ENCODE data around the gene CFAP107.
"Not testable (repeated sequence)": the region's sequence is repeated elsewhere in the genome, so short reads cannot be mapped to it uniquely, and the experiment has no call there.

The CFAP107 gene, protein sequence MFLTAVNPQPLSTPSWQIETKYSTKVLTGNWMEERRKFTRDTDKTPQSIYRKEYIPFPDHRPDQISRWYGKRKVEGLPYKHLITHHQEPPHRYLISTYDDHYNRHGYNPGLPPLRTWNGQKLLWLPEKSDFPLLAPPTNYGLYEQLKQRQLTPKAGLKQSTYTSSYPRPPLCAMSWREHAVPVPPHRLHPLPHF

GRCh38 chr1:12745992-12746323, at the start of gene CFAP107:
Gene CFAP107 (plus strand): TSS chr1:12746200. CDS start chr1:12746431, 231 bp downstream.
- DNase-seq, result no peak

DNA sequence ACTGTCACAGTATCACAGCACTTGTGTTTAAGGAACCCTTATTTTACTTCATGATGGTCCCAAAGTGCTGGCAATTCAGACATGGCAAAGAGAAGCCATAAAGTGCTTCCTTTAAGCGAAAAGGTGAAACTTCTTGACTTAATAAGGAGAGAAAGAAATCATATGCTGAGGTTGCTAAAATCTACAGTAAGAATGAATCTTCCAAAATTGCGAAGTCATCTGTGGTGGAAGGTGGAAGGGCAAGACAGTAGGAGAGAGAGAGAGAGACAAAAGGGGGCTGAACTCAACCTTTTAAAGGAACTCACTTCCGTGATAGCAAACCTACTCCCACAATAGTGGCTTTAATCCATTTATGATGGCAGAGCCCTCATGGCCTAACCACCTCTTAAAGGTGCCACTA, 49.3 kb upstream of the CFAP107 start:
- no peak for DNase-seq

DNA sequence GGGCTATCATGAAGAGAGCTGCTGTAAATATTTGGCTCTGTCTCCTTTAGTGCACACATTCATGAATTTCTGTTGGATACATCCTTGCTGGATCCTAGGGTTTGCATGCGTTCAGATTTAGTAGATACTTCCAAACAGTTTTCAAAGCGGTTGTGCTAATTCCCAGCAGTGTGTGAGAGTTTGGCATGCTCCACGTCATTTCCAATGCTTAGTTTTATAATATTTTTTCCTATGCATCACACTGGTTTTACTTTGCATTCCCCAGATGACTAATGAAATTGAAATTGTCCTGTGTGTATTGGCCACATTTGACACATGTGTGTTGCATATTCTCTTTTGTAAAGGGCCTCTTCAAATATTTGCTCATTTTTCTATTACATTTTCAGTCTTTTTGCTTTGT, 48.6 kb upstream of the CFAP107 start:
- DNase-seq, result no peak

- DNase-seq, result no peak
Observed at GRCh38 chr1:12703821-12704451, 42.1 kb upstream of the CFAP107 start.

DNA sequence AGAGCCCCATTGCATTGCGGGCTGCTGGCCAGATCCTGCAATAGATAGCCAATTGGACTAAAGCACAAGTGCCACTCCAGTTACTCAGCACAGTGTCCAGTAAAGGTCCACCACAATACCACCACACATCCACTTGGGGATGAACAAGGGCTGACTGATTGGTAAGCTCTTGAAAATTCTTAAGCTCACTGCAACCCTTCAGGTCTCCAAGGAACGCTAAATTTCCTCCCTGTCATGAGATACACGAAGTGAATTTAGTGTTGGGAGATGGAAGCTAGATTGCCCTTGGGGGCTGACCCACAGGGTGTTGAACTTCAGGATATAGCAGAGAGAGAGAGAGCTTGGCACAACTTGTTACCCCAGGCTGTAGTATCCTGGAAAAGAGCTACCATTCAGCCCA, 39.9 kb upstream of the CFAP107 start:
- no peak for DNase-seq

DNA sequence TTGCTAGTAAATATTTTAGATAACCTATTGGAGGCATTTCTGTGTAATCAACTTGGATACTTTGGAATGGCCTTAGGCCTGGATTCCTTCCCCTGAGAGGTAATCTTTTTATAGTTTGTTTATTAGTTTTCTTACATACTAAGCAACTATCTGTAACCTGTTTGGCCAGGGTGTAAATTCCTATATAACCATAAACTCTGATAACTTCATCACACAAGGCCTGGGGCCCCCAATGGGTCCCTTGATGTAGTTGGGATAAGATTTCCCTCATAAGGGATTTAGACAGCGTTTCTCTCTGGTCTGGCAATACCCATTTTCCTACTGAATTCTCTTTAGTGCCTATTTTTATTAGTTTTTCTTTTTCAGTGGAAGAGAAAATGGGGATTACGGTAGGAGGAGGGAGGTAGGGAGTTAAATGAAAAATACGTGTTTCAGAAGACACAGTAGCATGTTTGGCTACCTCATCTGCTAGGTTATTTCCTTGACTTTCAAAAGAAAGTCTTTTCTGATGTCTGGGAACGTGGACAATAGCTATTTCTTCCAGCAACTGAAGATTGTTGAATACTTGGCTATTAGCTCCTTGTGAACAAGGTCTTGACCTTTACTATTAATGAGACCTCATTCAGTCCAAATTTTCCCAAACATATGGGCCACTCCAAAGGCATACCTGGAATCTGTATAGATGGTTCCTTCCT, 37.5 kb upstream of the CFAP107 start:
- no peak for DNase-seq

DNA sequence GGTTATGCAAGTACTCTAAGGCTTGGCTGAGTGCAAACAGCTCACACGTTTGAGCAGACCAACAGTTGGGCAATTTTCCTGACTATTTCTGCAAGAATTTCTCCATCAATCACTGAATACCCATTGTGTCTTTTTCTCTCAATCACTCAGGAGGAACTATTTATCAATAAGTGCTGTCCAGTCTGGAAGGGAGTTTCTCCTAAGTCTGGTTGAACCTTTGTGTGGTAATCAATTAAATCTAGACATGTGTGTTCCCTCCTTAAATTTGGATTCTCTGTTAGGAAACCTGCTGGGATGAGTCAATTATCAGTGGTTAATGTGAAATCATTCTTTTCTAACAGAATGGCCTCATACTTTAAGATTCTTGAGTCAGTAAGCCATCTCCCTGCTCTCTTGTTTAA, 36.9 kb upstream of the CFAP107 start:
- no peak for DNase-seq

- DNase-seq, result no peak
Observed at GRCh38 chr1:12709696-12710095, 36.3 kb upstream of the CFAP107 start.

DNA sequence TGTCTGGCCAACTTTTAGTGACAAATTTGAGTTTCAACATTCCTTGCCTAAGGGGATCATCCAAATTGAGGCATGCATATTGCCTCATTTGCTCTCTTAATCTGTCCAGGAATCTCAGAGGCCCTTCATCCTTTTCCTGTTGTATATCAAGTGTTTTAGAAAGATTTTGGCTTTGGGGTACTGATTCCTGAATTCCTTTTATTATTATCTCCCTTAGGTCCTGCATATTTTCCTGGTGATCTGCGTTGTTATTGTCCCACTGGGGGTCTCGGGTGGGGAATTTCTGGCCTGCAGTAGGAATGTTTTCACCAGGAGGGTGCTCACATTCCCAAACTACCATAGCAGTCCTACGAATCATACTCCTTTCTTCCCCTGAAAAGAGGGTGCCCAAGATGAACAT, 34.5 kb upstream of the CFAP107 start:
- DNase-seq, result no peak

DNA sequence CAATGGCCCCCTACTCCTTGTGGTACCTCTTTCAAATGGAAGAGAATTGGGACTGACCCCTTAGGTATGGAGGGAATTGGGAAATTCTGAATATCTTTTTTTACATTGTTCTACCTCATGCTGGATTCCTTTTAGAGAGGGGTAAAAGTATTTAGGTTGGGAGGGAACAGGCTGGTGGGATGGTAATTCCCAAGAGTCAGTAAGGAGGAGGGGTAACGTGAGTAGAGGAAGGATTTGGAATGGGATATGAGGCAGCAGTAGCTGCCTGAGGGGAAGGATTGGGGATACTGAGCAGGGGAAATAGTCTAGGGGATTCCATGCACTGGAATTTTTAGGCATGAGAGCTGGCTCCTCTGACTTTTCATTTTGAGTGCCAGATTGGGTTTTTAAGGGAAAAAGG, 33.9 kb upstream of the CFAP107 start:
- no peak for DNase-seq

DNA sequence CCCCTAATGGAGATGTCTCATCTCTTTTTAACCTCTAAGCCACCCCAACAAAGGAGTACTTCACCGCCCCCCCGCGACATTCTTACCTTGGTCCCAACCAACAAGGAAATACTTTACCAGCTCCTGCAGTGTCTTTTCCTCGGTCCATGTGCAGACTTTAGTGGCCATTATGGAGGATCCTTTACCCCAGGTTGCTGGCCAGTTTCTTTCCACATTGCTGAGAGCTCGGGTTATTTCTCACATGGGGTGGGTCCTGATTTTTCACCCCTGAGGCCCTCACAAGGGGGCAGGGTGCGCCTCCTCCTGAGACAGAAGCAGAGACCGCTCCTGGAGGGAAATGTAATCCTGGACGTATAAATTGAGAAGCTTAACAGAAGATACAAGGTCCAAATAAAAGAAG, 33.1 kb upstream of the CFAP107 start:
- no peak for DNase-seq

- DNase-seq, result not testable (repeated sequence)
Observed at GRCh38 chr1:12713651-12714050, 32.3 kb upstream of the CFAP107 start.

DNA sequence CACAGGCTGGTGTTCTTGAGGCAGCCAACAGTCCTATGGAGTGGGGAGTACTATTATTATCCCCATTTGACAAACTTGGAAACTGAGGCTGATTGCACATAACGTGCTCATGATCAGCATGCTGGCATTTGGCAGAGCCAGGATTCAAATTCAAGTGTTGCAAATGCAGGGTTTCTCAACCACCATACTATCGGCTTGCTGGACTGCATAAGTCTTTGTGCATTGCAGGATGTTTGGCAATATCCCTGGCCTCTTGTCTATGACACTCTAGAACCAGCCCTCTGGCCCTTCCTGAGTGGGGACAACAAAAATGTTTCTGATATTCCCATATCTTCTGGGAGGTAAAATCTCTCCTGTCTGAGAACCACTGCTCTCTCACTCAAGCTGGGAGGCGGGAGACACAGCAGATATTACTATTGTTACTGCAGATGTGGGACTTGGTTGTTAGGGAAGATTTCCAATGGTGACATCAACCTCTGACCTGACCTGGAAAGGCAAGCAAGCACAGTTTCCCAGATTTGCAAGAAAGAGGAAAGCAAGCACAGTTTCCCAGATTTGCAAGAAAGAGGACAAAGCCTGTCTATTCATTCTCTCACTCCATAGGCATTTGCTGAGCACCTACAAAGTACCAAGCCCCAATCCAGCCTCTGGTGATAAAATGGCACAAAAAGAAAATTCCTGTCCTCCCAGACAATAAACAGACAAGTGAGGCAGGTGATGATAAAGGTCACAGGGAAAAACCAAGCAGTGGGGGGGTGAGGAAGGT, 31.1 kb upstream of the CFAP107 start:
- DNase-seq, result no peak

DNA sequence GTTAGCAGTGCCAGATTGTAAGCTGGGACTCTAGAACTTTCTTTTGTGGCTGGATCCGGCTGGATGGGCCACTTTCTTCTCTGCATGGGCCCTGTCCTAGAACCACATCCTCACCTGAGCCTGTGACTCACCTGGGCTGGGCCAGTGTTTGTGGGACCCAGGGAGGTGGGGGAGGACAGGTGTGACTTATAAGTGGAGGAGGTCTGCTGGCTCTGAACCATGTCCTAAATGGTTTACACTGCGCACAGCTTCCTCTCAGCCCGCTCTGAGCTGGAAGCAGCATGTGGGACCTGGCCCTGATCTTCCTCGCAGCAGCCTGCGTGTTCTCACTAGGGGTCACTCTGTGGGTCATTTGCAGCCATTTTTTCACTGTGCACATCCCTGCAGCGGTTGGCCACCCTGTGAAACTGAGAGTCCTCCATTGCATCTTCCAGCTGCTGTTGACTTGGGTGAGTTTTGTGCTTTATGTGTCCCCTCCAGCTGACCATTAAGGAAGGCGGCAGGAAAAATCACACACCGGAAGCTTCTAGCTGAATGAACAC, 30.0 kb upstream of the CFAP107 start, which contains the start of gene AADACL3:
AADACL3 (plus strand) TSS at position 215 of the 542 bp plus-strand sequence; CDS start at position 282, 67 bp downstream.
- DNase-seq, result no peak

GRCh38 chr1:12717301-12717838, 28.6 kb upstream of the CFAP107 start:
- no peak for DNase-seq

DNA sequence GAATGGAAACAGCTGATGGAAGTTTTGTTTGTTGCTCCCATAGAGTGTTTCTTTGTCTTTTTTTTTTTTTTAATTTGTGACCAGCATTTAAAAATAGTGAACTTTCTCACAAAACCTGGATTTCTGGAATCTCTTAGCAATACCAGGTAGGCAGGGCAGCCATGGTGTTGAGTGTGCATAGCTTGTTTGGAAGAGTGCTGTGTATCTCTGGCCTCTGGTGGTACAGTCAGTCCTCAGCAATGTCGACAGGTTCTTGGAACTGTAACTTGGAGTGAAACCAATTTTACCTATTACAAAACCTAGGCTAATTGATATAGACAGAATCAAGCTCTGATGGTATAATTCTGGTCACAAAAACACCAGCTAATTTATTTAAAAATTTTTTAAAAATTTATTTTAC, 23.4 kb upstream of the CFAP107 start:
- no peak for DNase-seq

GRCh38 chr1:12728391-12728790, 17.6 kb upstream of the CFAP107 start:
- no peak for DNase-seq

DNA sequence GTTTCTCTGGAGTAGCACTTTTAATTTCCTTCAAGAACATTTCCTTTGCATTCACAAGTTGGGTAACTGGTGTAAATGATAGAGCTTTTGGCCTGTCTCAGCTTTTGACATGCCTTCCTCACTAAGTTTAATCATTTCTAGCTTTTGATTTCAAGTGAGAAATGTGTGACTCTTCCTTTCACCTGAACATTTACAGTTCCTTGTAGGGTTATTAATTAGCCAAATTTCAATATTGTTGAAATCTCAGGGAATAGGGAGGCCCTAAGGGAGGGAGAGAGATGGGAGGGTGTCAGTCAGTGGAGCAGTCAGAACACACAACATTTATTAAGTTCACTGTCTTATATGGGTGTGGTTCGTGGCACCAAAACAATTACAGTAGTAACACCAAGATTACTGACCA, 15.8 kb upstream of the CFAP107 start:
- DNase-seq, result no peak

DNA sequence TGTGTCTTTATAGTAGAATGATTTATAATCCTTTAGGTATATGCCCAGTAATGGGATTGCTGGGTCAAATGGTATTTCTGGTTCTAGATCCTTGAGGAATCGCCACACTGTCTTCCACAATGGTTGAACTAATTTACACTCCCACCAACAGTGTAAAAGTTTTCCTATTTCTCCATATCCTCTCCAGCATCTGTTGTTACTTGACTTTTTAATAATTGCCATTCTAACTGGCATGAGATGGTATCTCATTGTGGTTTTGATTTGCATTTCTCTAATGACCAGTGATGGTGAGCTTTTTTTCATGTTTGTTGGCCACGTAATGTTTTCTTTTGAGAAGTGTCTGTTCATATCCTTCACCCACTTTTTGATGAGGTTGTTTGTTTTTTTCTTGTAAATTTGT, 14.9 kb upstream of the CFAP107 start:
- DNase-seq, result not testable (repeated sequence)

DNA sequence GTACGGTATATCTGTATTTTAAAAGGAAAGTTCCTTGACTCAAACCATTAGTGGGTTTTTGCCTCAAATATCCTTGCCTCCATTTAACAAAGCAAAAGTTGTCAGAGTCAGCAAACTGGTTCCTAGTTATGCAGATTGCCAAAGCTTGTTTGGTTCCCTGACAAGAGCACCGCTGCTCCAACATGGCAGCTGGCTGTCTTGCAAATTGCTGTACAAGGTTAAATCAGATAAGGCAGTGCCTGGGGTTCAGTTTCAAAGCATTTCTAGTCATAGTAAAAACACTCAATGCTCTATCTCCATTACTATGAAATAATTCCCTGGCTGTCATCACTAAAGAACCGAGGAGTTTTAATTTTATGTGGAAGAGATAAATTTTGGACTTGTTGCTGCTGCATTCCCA, 11.3 kb upstream of the CFAP107 start:
- DNase-seq, result no peak

DNA sequence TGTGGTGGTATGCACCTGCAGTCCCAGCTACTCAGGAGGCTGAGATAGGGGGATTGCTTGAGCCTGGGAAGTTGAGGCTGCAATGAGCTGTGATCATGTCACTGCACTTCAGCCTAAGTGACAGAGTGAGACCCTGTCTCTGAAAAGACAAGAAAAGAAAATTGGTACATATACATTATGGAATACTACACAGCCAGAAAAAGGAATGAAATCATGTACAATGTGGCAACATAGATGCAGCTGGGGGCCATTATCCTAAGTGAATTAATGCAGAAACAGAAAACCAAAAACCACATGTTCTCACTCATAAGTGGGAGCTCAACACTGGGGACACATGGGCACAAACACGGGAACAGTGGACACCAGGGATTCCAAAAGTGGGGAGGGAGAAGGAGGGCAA, 7.1 kb upstream of the CFAP107 start:
- DNase-seq, result no peak

DNA sequence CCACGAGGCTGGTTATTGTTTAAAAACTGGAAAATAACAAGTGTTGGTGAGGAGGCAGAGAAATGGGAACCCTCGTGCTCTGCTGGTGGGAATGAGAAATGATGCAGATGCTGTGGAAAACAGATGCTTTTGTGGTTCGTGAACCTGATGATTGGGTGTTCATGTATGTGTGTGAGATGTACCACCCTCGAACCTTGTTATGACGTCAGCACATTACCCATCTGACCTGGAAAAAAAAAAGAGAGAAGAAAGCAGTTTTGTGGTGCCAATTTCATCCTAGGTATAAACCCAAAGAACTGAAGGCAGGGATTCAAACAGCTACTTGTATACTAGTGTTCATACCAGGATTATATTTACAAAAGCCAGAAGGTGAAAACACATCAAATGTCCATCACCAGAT, 6.4 kb upstream of the CFAP107 start:
- DNase-seq, result no peak

- DNase-seq, result no peak
Observed at GRCh38 chr1:12741946-12742345, 4.1 kb upstream of the CFAP107 start.

Measured in activated naive CD4-positive, alpha-beta T cell treated with Interleukin-2 at 50 U/mL for 16 hours (primary cell).